Peyer's patch (tissue), 4 donors: ENCODE results near the gene RNF214.

ENCODE experiments used
- POLR2A ChIP-seq, 2 donors: fragments of 450-650 bp; IDR thresholded peaks; one replicate each; pipeline ENCODE4 v1.5.1; 2017; ENCODE audit warnings: antibody characterized with exemption in 2 of 2, mild to moderate bottlenecking in 2 of 2, moderate library complexity in 2 of 2
- TF ChIP-seq, protein P1 (sequence below), 6 experiments: fragments of 450-650 bp in 4 of 6; fragments of 200-600 bp in 2 of 6; sonication (generic) in 1 of 6; IDR thresholded peaks; one replicate each; pipeline ENCODE4 v1.5.1; 2017 to 2019; ENCODE audit warnings: antibody characterized with exemption in 6 of 6, mild to moderate bottlenecking in 3 of 6, moderate library complexity in 1 of 6

DNA sequence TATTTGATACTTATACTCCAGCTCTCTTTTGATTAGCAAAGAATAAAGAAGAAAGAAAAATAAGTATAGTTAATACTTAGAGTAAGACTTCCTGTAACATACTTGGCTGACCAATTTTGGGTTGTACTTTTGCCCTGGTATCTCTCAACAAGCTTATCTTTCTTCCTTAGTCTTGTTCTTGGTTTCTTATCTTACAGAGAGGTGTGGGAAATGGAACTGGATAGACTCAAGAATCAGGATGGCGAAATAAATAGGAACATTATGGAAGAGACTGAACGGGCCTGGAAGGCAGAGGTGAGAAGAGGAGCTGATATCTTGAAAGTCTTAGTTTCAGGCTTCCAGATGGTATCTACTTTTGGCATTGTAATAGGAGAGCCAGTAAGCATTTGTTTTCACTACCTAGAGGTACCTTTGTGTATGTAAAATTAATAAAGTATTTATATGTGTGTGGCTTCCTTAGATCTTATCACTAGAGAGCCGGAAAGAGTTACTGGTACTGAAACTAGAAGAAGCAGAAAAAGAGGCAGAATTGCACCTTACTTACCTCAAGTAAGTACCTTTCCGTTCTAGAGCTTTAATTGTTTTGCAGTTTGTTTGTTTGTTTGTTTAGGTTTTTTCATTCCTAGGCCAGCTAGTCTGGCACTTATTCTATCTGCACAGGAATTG is 47.4 kb downstream of the RNF214 start:
- no peak for TF ChIP-seq POLR2A (IDR thresholded peaks at IDR 0.05)
- TF ChIP-seq, protein P1, sequence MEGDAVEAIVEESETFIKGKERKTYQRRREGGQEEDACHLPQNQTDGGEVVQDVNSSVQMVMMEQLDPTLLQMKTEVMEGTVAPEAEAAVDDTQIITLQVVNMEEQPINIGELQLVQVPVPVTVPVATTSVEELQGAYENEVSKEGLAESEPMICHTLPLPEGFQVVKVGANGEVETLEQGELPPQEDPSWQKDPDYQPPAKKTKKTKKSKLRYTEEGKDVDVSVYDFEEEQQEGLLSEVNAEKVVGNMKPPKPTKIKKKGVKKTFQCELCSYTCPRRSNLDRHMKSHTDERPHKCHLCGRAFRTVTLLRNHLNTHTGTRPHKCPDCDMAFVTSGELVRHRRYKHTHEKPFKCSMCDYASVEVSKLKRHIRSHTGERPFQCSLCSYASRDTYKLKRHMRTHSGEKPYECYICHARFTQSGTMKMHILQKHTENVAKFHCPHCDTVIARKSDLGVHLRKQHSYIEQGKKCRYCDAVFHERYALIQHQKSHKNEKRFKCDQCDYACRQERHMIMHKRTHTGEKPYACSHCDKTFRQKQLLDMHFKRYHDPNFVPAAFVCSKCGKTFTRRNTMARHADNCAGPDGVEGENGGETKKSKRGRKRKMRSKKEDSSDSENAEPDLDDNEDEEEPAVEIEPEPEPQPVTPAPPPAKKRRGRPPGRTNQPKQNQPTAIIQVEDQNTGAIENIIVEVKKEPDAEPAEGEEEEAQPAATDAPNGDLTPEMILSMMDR (IDR thresholded peaks at IDR 0.05), result no peak
